Astrocyte (in vitro differentiated cells and primary cell): Measurements from ENCODE around the gene APOC3. TPM values are rescaled to one million over a fixed set of nuclear protein-coding genes. Genes with fewer than 3 reads are reported as not detected.

Experiments used
- DNase-seq: peaks from one replicate; pipeline ENCODE4 v3.0.0-alpha.2; 2010; ENCODE audit warnings: low read depth
- FAIRE-seq: peaks from 2 replicates; lab custom pipeline; 2011; peaks lifted over from hg19 to GRCh38; lab: Jason Lieb, UNC
- H2AFZ ChIP-seq: 2 replicates; pipeline ENCODE4 v1.6.0; 2012; ENCODE audit warnings: low read depth, low read length, inconsistent platforms
- H3K27ac ChIP-seq: 2 replicates; pipeline ENCODE4 v1.5.1; 2011; ENCODE audit warnings: low read depth, low read length, inconsistent platforms
- H3K27me3 ChIP-seq: 2 replicates; pipeline ENCODE4 v1.6.0; 2011; ENCODE audit warnings: low read length, inconsistent platforms; ENCODE audit not compliant: insufficient read depth
- H3K36me3 ChIP-seq: 2 replicates; pipeline ENCODE4 v1.5.1; 2011; ENCODE audit warnings: low read length, inconsistent platforms; ENCODE audit not compliant: insufficient read depth
- H3K4me1 ChIP-seq: 2 replicates; pipeline ENCODE4 v1.5.1; 2011; ENCODE audit warnings: low read length, inconsistent platforms; ENCODE audit not compliant: insufficient read depth
- H3K4me2 ChIP-seq: 2 replicates; pipeline ENCODE4 v1.6.0; 2012; ENCODE audit warnings: low read length, inconsistent platforms
- H3K4me3 ChIP-seq: 2 replicates; pipeline ENCODE4 v1.5.1; 2011; ENCODE audit warnings: low read depth, mild to moderate bottlenecking, low read length, inconsistent platforms; ENCODE audit not compliant: insufficient read depth
- H3K79me2 ChIP-seq: 2 replicates; pipeline ENCODE4 v1.6.0; 2012; ENCODE audit warnings: mild to moderate bottlenecking, low read length, inconsistent platforms; ENCODE audit not compliant: insufficient read depth
- H3K9ac ChIP-seq: 2 replicates; pipeline ENCODE4 v1.6.0; 2012; ENCODE audit warnings: mild to moderate bottlenecking, low read length, inconsistent platforms
- H3K9me3 ChIP-seq: 2 replicates; pipeline ENCODE4 v1.5.1; 2012; ENCODE audit warnings: low read depth, mild to moderate bottlenecking, low read length, inconsistent platforms; ENCODE audit not compliant: insufficient read depth
- H4K20me1 ChIP-seq: 2 replicates; pipeline ENCODE4 v1.6.0; 2012; ENCODE audit warnings: low read length, inconsistent platforms; ENCODE audit not compliant: insufficient read depth
- H3K27ac Mint-ChIP-seq: one replicate; pipeline ENCODE4 v1.8.0; 2021; ENCODE audit warnings: mild to moderate bottlenecking, mixed read lengths; ENCODE audit not compliant: unreplicated experiment
- H3K27me3 Mint-ChIP-seq: one replicate; pipeline ENCODE4 v1.8.0; 2021; ENCODE audit warnings: low read depth, mixed read lengths; ENCODE audit not compliant: unreplicated experiment
- H3K36me3 Mint-ChIP-seq: one replicate; pipeline ENCODE4 v1.8.0; 2021; ENCODE audit warnings: low read depth, mixed read lengths; ENCODE audit not compliant: unreplicated experiment
- H3K4me1 Mint-ChIP-seq: one replicate; pipeline ENCODE4 v1.8.0; 2021; ENCODE audit warnings: low read depth, mixed read lengths; ENCODE audit not compliant: unreplicated experiment
- H3K4me3 Mint-ChIP-seq: one replicate; pipeline ENCODE4 v1.8.0; 2021; ENCODE audit warnings: mild to moderate bottlenecking, moderate library complexity, mixed read lengths; ENCODE audit not compliant: unreplicated experiment
- H3K9me3 Mint-ChIP-seq: one replicate; pipeline ENCODE4 v1.8.0; 2021; ENCODE audit warnings: mild to moderate bottlenecking, mixed read lengths; ENCODE audit not compliant: unreplicated experiment
- CTCF ChIP-seq: IDR thresholded peaks from 2 replicates; pipeline ENCODE4 v1.5.1; 2011; ENCODE audit warnings: low read depth, mild to moderate bottlenecking, inconsistent platforms, low read length, moderate library complexity; ENCODE audit not compliant: insufficient read depth
- EZH2 ChIP-seq: IDR thresholded peaks from 2 replicates; pipeline ENCODE4 v1.6.1; 2012; ENCODE audit warnings: mild to moderate bottlenecking, low read length, inconsistent platforms; ENCODE audit not compliant: insufficient read depth
- total RNA-seq: library from RNA; stranded (reverse); gene quantifications from 2 replicates; pipeline ENCODE4 v1.2.1, GENCODE V29; 2021

APOC3 gene
- total RNA-seq, 1 donor from 2014 or later = not detected

- Histone ChIP-seq H3K4me1 (peaks cover 16% of the 10 kb centered on the region), H3K4me2 (no peak overlapping the region), H3K9ac (no peak overlapping the region), H3K4me3 (no peak overlapping the region), H3K36me3 (no peaks in the 10 kb centered on the region), H3K27me3 (no peaks in the 10 kb centered on the region), H3K9me3 (no peaks in the 10 kb centered on the region), H2AFZ (no peak overlapping the region), H3K79me2 (no peaks in the 10 kb centered on the region), H4K20me1 (no peaks in the 10 kb centered on the region), H3K27ac (no peak overlapping the region)
- no peak for TF ChIP-seq EZH2
- TF ChIP-seq CTCF = no peak
- H3K4me1 Mint-ChIP-seq = peaks cover 9% of the 10 kb centered on the region
- H3K4me3 Mint-ChIP-seq = no peak overlapping the region
- FAIRE-seq (no peak), DNase-seq (no peak)
- H3K36me3 Mint-ChIP-seq = no peaks in the 10 kb centered on the region
- no peaks in the 10 kb centered on the region for H3K9me3 Mint-ChIP-seq
- no peak overlapping the region for H3K27ac Mint-ChIP-seq
- H3K27me3 Mint-ChIP-seq = peaks cover 13% of the 10 kb centered on the region
Observed at GRCh38 chr11:116793772-116794097, 36.0 kb upstream of the APOC3 start.

- H3K27me3 Mint-ChIP-seq = peaks cover 7% of the 10 kb centered on the region
- no peak for TF ChIP-seq CTCF
- TF ChIP-seq EZH2 = no peak
- Histone ChIP-seq H3K27ac (no peak overlapping the region), H3K9me3 (no peaks in the 10 kb centered on the region), H4K20me1 (no peaks in the 10 kb centered on the region), H3K79me2 (no peaks in the 10 kb centered on the region), H3K4me1 (peaks cover 16% of the 10 kb centered on the region), H3K27me3 (no peaks in the 10 kb centered on the region), H3K4me2 (no peak overlapping the region), H3K36me3 (no peaks in the 10 kb centered on the region), H3K4me3 (no peak overlapping the region), H3K9ac (no peak overlapping the region), H2AFZ (no peak overlapping the region)
- no peak overlapping the region for H3K4me3 Mint-ChIP-seq
- H3K27ac Mint-ChIP-seq = no peak overlapping the region
- no peaks in the 10 kb centered on the region for H3K9me3 Mint-ChIP-seq
- no peak for FAIRE-seq
- no peaks in the 10 kb centered on the region for H3K36me3 Mint-ChIP-seq
- no peak for DNase-seq
- H3K4me1 Mint-ChIP-seq = peaks cover 6% of the 10 kb centered on the region
Observed at GRCh38 chr11:116794851-116795250, 34.9 kb upstream of the APOC3 start.

GRCh38 chr11:116796548-116796947 is 33.2 kb upstream of the APOC3 start:
- Mint-ChIP-seq H3K36me3 (no peaks in the 10 kb centered on the region), H3K4me1 (peaks cover 6% of the 10 kb centered on the region), H3K4me3 (no peak overlapping the region), H3K27me3 (no peaks in the 10 kb centered on the region), H3K9me3 (no peaks in the 10 kb centered on the region), H3K27ac (no peak overlapping the region)
- no peak overlapping the region for H3K4me2 ChIP-seq
- H3K9ac ChIP-seq = no peak overlapping the region
- no peaks in the 10 kb centered on the region for H4K20me1 ChIP-seq
- DNase-seq (no peak), FAIRE-seq (no peak)
- H3K27me3 ChIP-seq = peaks cover 2% of the 10 kb centered on the region
- no peak overlapping the region for H3K27ac ChIP-seq
- H2AFZ ChIP-seq = no peak overlapping the region
- TF ChIP-seq CTCF (no peak), EZH2 (no peak)
- H3K4me1 ChIP-seq = peaks cover 10% of the 10 kb centered on the region
- H3K9me3 ChIP-seq = no peaks in the 10 kb centered on the region
- no peak overlapping the region for H3K4me3 ChIP-seq
- H3K36me3 ChIP-seq = no peaks in the 10 kb centered on the region
- H3K79me2 ChIP-seq = no peaks in the 10 kb centered on the region
